ENCODE measurements around the gene TCEAL3.
"Not testable (repeated sequence)": the region's sequence is repeated elsewhere in the genome, so short reads cannot be mapped to it uniquely, and the experiment has no call there.

TCEAL3 gene

GRCh38 chrX:103637604-103638338 lies 30.0 kb downstream of the TCEAL3 start:
- no peak for DNase-seq (ENCODE audit: low read depth in 1 of 2, low spot score in 1 of 2)
- no peak overlapping the region for H3K4me3 ChIP-seq (replicated peaks; ENCODE audit: insufficient read depth, low read length)
- H3K27me3 ChIP-seq (ENCODE audit: insufficient read depth, poor library complexity, severe bottlenecking): no peaks in the 10 kb centered on the region
- TF ChIP-seq SPI1 (IDR thresholded peaks at IDR 0.05; ENCODE audit: borderline replicate concordance, low read depth) (no peak), POLR2AphosphoS5 (IDR thresholded peaks at IDR 0.05; ENCODE audit: low read depth) (no peak), REST (IDR thresholded peaks at IDR 0.05; ENCODE audit: insufficient replicate concordance, low read depth) (no peak), GABPA (IDR thresholded peaks at IDR 0.05; ENCODE audit: low read depth) (no peak)
- TF ChIP-seq, protein P1, sequence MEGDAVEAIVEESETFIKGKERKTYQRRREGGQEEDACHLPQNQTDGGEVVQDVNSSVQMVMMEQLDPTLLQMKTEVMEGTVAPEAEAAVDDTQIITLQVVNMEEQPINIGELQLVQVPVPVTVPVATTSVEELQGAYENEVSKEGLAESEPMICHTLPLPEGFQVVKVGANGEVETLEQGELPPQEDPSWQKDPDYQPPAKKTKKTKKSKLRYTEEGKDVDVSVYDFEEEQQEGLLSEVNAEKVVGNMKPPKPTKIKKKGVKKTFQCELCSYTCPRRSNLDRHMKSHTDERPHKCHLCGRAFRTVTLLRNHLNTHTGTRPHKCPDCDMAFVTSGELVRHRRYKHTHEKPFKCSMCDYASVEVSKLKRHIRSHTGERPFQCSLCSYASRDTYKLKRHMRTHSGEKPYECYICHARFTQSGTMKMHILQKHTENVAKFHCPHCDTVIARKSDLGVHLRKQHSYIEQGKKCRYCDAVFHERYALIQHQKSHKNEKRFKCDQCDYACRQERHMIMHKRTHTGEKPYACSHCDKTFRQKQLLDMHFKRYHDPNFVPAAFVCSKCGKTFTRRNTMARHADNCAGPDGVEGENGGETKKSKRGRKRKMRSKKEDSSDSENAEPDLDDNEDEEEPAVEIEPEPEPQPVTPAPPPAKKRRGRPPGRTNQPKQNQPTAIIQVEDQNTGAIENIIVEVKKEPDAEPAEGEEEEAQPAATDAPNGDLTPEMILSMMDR (IDR thresholded peaks at IDR 0.05; ENCODE audit: insufficient read depth, low read length): no peak
- H3K27ac ChIP-seq (replicated peaks): no peak overlapping the region

- H3K27me3 ChIP-seq (ENCODE audit: insufficient read depth, poor library complexity, severe bottlenecking); H3K4me3 ChIP-seq (replicated peaks; ENCODE audit: insufficient read depth, low read length); DNase-seq (ENCODE audit: low read depth in 1 of 2, low spot score in 1 of 2); H3K27ac ChIP-seq (replicated peaks): not testable (repeated sequence)
These were observed 30.9 kb downstream of the TCEAL3 start for GRCh38 chrX:103638479-103639346.

DNA sequence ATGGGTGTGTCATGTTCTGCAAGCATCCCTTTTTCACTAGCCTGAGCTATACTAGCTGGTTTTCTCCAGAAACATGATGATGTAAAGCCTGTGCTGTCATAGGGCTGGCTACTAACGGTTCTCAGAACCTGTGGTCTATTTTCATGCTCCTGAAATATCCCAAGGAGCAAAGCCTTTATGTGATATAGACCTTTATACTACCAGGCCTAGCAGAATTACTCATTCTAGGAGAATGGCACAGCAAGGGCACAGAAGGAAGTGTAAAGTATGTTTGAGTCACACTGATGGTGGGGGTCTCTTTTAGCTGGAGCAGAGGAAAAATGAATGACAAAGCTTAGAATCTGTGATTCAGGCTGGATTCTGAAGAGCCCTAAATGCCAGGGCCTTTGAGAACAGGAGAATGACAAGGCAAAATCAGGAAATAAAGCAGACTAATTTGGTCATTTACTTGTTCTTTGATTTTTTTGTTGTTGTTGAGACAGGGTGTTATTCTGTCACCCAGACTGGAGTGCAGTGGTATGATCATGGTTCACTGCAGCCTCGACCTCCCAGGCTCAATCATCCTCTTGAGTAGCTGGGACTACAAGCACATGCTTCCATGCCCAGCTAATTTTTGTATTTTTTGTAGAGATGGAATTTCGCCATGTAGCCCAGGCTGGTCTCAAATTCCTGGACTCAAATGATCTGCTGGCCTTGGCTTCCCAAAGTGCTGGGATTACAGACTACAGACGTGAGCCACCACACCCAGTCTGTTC lies 32.8 kb downstream of the TCEAL3 start:
- H3K27ac ChIP-seq (replicated peaks): no peak overlapping the region

More for the DNA sequence above, 32.8 kb downstream of the TCEAL3 start:
- H3K4me3 ChIP-seq (replicated peaks; ENCODE audit: insufficient read depth, low read length): no peak overlapping the region
- no peaks in the 10 kb centered on the region for H3K27me3 ChIP-seq (ENCODE audit: insufficient read depth, poor library complexity, severe bottlenecking)
- no peak for DNase-seq (ENCODE audit: low read depth in 1 of 2, low spot score in 1 of 2)
- TF ChIP-seq GABPA (IDR thresholded peaks at IDR 0.05; ENCODE audit: low read depth) (no peak), SPI1 (IDR thresholded peaks at IDR 0.05; ENCODE audit: borderline replicate concordance, low read depth) (no peak), POLR2AphosphoS5 (IDR thresholded peaks at IDR 0.05; ENCODE audit: low read depth) (no peak), REST (IDR thresholded peaks at IDR 0.05; ENCODE audit: insufficient replicate concordance, low read depth) (no peak)
- TF ChIP-seq, protein P1 (IDR thresholded peaks at IDR 0.05; ENCODE audit: insufficient read depth, low read length): no peak
